ENCODE measurements around the gene DUSP22. TPM values are rescaled to one million over a fixed set of nuclear protein-coding genes. Genes with fewer than 3 reads are reported as not detected.

The DUSP22 gene
- total and polyA plus RNA-seq, 2 experiments from 2014 or later, result 12.8 to 36.8 TPM

DNA sequence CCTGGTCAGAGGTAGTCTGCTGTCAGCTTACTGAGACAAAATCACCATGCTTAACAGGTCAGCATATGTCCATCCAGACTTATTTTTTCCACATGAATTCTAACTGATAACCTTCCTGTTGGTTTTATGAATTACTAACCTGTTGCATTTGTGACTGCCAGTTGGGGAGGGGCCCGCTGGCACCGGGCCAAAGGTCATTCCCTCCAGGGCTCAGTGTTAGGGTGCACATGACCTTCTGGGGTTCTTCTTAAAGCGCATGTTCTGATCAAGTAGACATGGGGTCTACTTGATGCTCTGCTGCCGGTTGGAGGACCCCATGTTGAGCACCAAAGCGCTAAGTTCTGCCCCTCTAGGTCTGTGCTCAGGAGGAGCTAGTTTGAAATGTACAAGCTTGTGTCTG, 15.6 kb downstream of the DUSP22 start:
- Histone ChIP-seq H3K4me1 (ENCODE audit: insufficient read depth) (no peaks in the 10 kb centered on the region), H3K27ac (ENCODE audit: low read depth) (no peak overlapping the region), H3K4me2 (no peak overlapping the region), H4K20me1 (replicated peaks; ENCODE audit: insufficient read depth) (no peaks in the 10 kb centered on the region; the same call in 1 of the 2 replicates), H3F3A (replicated peaks; ENCODE audit: low read depth) (no peaks in the 10 kb centered on the region), H3K9me2 (ENCODE audit: insufficient read depth) (no peaks in the 10 kb centered on the region; the same call in 1 of the 2 replicates), H2AFZ (no peak overlapping the region), H3K79me2 (replicated peaks; ENCODE audit: insufficient read depth) (0 out of 2 replicates have a peak, but pooled peaks cover 3% of the 10 kb centered on the region), H3K27me3 (ENCODE audit: insufficient read depth) (no peaks in the 10 kb centered on the region), H3K4me3 (no peak overlapping the region), H3K36me3 (ENCODE audit: insufficient read depth) (0 out of 2 replicates have a peak, but pooled peaks cover 9% of the 10 kb centered on the region)
- H3K27ac Mint-ChIP-seq, result no peak overlapping the region
- peaks cover 26% of the 10 kb centered on the region for H3K36me3 Mint-ChIP-seq (ENCODE audit: low read depth)
- ATAC-seq (no peak), DNase-seq (ENCODE audit: low spot score) (no peak)
- H3K9me3 Mint-ChIP-seq, result no peaks in the 10 kb centered on the region; the same call in 1 of the 3 replicates
- peaks cover 5% of the 10 kb centered on the region; the same call in 2 of the 3 replicates for H3K4me1 Mint-ChIP-seq
- H3K27me3 Mint-ChIP-seq (ENCODE audit: insufficient read depth, low read depth, poor library complexity), result peaks cover 2% of the 10 kb centered on the region
- H3K4me3 Mint-ChIP-seq, result no peak overlapping the region
- TF ChIP-seq CREB1 (CRISPR knock-in tag; IDR thresholded peaks at IDR 0.05; ENCODE audit: low read depth), result no peak
- no peak for TF ChIP-seq ZNF331 (CRISPR knock-in tag; IDR thresholded peaks at IDR 0.05; ENCODE audit: low read depth)
- TF ChIP-seq EZH2 (IDR thresholded peaks at IDR 0.05; ENCODE audit: low read depth, unreplicated experiment), result no peak
- TF ChIP-seq, protein P1, sequence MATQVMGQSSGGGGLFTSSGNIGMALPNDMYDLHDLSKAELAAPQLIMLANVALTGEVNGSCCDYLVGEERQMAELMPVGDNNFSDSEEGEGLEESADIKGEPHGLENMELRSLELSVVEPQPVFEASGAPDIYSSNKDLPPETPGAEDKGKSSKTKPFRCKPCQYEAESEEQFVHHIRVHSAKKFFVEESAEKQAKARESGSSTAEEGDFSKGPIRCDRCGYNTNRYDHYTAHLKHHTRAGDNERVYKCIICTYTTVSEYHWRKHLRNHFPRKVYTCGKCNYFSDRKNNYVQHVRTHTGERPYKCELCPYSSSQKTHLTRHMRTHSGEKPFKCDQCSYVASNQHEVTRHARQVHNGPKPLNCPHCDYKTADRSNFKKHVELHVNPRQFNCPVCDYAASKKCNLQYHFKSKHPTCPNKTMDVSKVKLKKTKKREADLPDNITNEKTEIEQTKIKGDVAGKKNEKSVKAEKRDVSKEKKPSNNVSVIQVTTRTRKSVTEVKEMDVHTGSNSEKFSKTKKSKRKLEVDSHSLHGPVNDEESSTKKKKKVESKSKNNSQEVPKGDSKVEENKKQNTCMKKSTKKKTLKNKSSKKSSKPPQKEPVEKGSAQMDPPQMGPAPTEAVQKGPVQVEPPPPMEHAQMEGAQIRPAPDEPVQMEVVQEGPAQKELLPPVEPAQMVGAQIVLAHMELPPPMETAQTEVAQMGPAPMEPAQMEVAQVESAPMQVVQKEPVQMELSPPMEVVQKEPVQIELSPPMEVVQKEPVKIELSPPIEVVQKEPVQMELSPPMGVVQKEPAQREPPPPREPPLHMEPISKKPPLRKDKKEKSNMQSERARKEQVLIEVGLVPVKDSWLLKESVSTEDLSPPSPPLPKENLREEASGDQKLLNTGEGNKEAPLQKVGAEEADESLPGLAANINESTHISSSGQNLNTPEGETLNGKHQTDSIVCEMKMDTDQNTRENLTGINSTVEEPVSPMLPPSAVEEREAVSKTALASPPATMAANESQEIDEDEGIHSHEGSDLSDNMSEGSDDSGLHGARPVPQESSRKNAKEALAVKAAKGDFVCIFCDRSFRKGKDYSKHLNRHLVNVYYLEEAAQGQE (IDR thresholded peaks at IDR 0.05; ENCODE audit: unreplicated experiment), result no peak
- TF ChIP-seq, protein P2, sequence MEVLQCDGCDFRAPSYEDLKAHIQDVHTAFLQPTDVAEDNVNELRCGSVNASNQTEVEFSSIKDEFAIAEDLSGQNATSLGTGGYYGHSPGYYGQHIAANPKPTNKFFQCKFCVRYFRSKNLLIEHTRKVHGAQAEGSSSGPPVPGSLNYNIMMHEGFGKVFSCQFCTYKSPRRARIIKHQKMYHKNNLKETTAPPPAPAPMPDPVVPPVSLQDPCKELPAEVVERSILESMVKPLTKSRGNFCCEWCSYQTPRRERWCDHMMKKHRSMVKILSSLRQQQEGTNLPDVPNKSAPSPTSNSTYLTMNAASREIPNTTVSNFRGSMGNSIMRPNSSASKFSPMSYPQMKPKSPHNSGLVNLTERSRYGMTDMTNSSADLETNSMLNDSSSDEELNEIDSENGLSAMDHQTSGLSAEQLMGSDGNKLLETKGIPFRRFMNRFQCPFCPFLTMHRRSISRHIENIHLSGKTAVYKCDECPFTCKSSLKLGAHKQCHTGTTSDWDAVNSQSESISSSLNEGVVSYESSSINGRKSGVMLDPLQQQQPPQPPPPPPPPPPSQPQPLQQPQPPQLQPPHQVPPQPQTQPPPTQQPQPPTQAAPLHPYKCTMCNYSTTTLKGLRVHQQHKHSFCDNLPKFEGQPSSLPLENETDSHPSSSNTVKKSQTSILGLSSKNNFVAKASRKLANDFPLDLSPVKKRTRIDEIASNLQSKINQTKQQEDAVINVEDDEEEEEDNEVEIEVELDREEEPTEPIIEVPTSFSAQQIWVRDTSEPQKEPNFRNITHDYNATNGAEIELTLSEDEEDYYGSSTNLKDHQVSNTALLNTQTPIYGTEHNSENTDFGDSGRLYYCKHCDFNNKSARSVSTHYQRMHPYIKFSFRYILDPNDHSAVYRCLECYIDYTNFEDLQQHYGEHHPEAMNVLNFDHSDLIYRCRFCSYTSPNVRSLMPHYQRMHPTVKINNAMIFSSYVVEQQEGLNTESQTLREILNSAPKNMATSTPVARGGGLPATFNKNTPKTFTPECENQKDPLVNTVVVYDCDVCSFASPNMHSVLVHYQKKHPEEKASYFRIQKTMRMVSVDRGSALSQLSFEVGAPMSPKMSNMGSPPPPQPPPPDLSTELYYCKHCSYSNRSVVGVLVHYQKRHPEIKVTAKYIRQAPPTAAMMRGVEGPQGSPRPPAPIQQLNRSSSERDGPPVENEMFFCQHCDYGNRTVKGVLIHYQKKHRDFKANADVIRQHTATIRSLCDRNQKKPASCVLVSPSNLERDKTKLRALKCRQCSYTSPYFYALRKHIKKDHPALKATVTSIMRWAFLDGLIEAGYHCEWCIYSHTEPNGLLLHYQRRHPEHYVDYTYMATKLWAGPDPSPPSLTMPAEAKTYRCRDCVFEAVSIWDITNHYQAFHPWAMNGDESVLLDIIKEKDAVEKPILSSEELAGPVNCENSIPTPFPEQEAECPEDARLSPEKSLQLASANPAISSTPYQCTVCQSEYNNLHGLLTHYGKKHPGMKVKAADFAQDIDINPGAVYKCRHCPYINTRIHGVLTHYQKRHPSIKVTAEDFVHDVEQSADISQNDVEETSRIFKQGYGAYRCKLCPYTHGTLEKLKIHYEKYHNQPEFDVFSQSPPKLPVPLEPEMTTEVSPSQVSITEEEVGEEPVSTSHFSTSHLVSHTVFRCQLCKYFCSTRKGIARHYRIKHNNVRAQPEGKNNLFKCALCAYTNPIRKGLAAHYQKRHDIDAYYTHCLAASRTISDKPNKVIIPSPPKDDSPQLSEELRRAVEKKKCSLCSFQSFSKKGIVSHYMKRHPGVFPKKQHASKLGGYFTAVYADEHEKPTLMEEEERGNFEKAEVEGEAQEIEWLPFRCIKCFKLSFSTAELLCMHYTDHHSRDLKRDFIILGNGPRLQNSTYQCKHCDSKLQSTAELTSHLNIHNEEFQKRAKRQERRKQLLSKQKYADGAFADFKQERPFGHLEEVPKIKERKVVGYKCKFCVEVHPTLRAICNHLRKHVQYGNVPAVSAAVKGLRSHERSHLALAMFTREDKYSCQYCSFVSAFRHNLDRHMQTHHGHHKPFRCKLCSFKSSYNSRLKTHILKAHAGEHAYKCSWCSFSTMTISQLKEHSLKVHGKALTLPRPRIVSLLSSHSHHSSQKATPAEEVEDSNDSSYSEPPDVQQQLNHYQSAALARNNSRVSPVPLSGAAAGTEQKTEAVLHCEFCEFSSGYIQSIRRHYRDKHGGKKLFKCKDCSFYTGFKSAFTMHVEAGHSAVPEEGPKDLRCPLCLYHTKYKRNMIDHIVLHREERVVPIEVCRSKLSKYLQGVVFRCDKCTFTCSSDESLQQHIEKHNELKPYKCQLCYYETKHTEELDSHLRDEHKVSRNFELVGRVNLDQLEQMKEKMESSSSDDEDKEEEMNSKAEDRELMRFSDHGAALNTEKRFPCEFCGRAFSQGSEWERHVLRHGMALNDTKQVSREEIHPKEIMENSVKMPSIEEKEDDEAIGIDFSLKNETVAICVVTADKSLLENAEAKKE (CRISPR knock-in tag; IDR thresholded peaks at IDR 0.05), result no peak
- TF ChIP-seq, protein P3, sequence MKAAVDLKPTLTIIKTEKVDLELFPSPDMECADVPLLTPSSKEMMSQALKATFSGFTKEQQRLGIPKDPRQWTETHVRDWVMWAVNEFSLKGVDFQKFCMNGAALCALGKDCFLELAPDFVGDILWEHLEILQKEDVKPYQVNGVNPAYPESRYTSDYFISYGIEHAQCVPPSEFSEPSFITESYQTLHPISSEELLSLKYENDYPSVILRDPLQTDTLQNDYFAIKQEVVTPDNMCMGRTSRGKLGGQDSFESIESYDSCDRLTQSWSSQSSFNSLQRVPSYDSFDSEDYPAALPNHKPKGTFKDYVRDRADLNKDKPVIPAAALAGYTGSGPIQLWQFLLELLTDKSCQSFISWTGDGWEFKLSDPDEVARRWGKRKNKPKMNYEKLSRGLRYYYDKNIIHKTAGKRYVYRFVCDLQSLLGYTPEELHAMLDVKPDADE (IDR thresholded peaks at IDR 0.05), result no peak
